Duodenal mucosa (tissue), 2 donors: ENCODE measurements around the gene TNS3.

Experiments
- H3K27ac ChIP-seq: one replicate; pipeline ENCODE4 v1.7.0; 2013; ENCODE audit warnings: low read depth, low read length
- H3K27me3 ChIP-seq, 2 donors: one replicate each; pipeline ENCODE4 v1.7.0; 2013; ENCODE audit warnings: low read length in 2 of 2, control low read depth in 1 of 2; ENCODE audit not compliant: insufficient read depth in 2 of 2, control insufficient read depth in 1 of 2
- H3K36me3 ChIP-seq, 2 donors: one replicate each; pipeline ENCODE4 v1.7.0; 2013; ENCODE audit warnings: low read length in 2 of 2, control low read depth in 1 of 2; ENCODE audit not compliant: insufficient read depth in 2 of 2, control insufficient read depth in 1 of 2
- H3K4me1 ChIP-seq, 2 donors: one replicate each; pipeline ENCODE4 v1.7.0; 2013; ENCODE audit warnings: low read length in 2 of 2, control low read depth in 1 of 2; ENCODE audit not compliant: insufficient read depth in 2 of 2, control insufficient read depth in 1 of 2
- H3K4me3 ChIP-seq, 2 donors: one replicate each; pipeline ENCODE4 v1.7.0; 2013; ENCODE audit warnings: low read length in 2 of 2, low read depth in 1 of 2
- H3K9ac ChIP-seq, 2 donors: one replicate each; pipeline ENCODE4 v1.7.0; 2013; ENCODE audit warnings: low read length in 2 of 2, low read depth in 1 of 2
- H3K9me3 ChIP-seq, 2 donors: one replicate each; pipeline ENCODE4 v1.7.0; 2013; ENCODE audit warnings: low read length in 2 of 2, control low read depth in 1 of 2; ENCODE audit not compliant: control insufficient read depth in 1 of 2

TNS3 gene

DNA sequence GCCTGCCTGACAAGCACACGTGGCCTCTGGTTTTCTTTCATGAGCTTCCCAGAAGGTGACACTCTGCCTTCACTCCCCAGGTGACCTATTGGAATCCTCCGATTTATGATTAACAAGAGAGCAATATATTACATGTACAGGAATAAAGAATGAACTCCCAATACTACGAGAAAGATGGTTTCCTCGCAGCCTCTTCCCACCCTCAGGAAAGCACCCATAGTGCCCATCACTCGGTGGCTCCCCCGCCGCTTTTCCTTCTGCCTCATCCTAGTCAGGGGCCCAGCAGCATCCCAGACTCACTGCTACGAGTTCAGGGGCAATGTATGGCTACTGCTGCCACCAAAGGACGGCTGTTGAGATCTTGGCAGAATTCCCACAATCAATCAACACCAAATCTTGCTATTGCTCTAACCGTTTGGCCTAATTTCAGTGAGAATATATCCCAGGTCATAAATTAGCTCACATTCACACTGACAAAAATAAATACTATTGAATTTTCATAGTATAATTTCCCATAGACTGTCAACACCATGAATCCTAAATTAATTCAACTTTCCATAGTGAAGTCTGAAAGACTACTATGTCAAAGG, 196.3 kb downstream of the TNS3 start:
- no peak overlapping the region for H3K27ac ChIP-seq
- no peaks in the 10 kb centered on the region for H3K9me3 ChIP-seq
- H3K4me1 ChIP-seq, result peaks cover 51% of the 10 kb centered on the region in 2 donors

GRCh38 chr7:47384755-47385535, 197.0 kb downstream of the TNS3 start:
- Histone ChIP-seq H3K9me3 (no peaks in the 10 kb centered on the region), H3K4me1 (peaks cover 57 to 58% of the 10 kb centered on the region in 2 donors), H3K36me3 (peaks cover 12 to 27% of the 10 kb centered on the region in 2 donors), H3K9ac (no peak overlapping the region), H3K27me3 (no peaks in the 10 kb centered on the region), H3K4me3 (no peak overlapping the region), H3K27ac (no peak overlapping the region)

More for the DNA sequence above, 196.3 kb downstream of the TNS3 start:
- peaks cover 13 to 31% of the 10 kb centered on the region in 2 donors for H3K36me3 ChIP-seq
- no peaks in the 10 kb centered on the region for H3K27me3 ChIP-seq
- no peak overlapping the region for H3K4me3 ChIP-seq
- H3K9ac ChIP-seq, result no peak overlapping the region

GRCh38 chr7:47383696-47384445, 198.0 kb downstream of the TNS3 start:
- Histone ChIP-seq H3K27me3 (no peaks in the 10 kb centered on the region), H3K4me3 (no peak overlapping the region), H3K36me3 (peaks cover 9 to 29% of the 10 kb centered on the region in 2 donors), H3K9ac (no peak overlapping the region), H3K9me3 (no peaks in the 10 kb centered on the region), H3K27ac (no peak overlapping the region), H3K4me1 (peaks cover 59 to 67% of the 10 kb centered on the region in 2 donors)

DNA sequence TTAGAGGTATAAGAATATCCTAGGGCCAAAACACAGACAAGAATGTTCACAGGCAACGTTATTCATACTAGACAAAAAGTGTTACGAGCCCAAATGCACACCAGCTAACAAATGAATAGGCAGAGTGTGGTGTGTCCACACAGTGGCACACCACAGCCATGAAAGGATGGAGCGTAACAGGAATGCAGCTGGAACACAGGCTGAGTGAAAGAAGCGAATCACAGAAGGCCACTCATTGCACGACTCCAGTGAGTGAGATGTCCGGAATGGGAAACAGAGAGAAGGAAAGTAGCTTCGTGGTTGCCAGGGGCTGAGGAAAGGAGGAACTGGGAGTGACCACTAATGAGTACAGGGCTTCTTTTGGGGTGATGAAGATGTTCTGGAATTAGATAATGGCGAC, 198.8 kb downstream of the TNS3 start:
- Histone ChIP-seq H3K9me3 (no peaks in the 10 kb centered on the region), H3K4me1 (peaks cover 61 to 70% of the 10 kb centered on the region in 2 donors), H3K27ac (no peak overlapping the region), H3K36me3 (peaks cover 8 to 32% of the 10 kb centered on the region in 2 donors), H3K9ac (no peak overlapping the region), H3K27me3 (no peaks in the 10 kb centered on the region), H3K4me3 (no peak overlapping the region)

DNA sequence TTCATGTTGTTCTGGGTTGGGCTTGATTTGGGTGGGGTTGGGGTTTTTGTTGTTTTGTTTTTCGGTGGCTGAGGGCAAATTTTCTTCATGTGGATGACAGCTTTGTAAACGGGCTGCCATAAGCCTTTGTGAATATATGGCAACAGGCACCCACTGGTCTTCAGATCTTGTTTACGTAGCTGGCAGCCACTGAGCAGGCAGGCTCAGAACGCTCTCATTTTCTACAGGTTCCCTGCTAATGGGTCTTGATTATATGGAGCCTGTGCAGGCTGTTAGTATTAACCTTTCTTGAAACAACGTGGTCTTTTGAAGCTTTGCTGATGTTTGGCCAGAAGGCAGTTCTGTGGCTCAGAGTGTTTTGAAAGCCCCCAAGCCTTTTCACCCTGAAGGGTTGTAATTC, 199.7 kb downstream of the TNS3 start:
- H3K9ac ChIP-seq, result no peak overlapping the region
- no peak overlapping the region for H3K27ac ChIP-seq
- peaks cover 8 to 34% of the 10 kb centered on the region in 2 donors for H3K36me3 ChIP-seq
- H3K9me3 ChIP-seq, result no peaks in the 10 kb centered on the region
- no peak overlapping the region for H3K4me3 ChIP-seq
- no peaks in the 10 kb centered on the region for H3K27me3 ChIP-seq
- H3K4me1 ChIP-seq, result peaks cover 67 to 70% of the 10 kb centered on the region in 2 donors

DNA sequence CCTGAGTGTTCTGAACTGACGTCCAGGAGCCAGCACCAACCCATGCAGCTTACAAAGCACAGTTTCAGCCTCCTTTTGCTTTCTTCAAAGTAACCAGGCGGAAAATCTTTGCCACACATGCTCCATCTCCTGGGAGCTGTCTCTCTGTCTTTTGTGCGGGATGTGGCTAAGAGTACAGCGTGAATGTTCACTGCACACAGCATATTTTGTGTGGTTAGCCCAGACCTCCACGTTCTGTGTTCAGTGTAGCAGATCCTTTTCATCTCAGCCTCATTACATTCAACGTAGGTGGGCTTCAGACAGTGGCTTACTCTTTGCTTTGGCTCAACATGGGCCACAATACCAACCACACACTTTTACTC, 200.8 kb downstream of the TNS3 start:
- H3K36me3 ChIP-seq, result peaks cover 11 to 41% of the 10 kb centered on the region in 2 donors
- no peaks in the 10 kb centered on the region for H3K9me3 ChIP-seq
- H3K27ac ChIP-seq, result no peak overlapping the region
- peak overlapping the region in 1 of 2 donors; percentile 13 for H3K4me3 ChIP-seq
- H3K27me3 ChIP-seq, result no peaks in the 10 kb centered on the region
- H3K9ac ChIP-seq, result peak overlapping the region in 1 of 2 donors; percentile 22
- peaks cover 57 to 63% of the 10 kb centered on the region in 2 donors for H3K4me1 ChIP-seq

DNA sequence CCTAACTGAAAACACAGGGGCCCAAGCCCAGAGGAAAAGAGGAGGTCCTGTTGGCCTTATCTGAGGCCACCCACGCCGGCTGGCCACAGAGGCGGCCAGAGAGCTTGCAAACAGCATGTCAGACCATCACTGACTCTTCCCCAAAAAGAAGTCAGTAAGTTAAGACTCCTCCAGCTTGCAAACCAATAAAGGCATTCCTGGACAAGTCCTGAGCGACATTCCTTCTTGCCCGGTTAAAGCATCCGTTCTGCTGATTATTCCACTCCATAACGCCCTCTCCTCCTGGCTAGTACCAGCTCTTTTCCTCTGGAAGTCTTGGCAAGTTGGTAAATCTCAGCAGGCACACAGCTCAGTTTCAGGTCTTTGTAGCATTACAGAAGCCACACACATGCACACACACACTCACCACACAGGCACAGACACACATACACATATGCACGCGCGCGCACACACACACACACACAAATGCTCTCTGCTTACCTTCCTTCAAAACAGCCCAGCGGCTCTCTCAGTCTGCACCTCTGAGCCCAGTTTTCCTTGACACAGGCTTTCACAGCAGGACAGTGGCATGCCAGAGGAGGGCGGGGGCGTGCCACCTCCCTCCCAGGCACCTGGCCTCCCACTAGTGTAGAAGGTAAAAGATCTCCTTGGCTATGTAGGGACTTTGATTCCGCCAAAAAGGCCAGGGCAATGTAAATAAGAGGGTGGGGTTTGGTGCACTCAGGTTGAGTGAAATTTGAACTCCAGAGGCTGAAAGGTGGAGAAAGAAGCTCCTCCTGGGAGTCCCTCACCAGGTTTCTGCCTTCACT, 201.4 kb downstream of the TNS3 start:
- H3K4me3 ChIP-seq, result peak overlapping the region; percentile 54 to 57
- peaks cover 53 to 58% of the 10 kb centered on the region in 2 donors for H3K4me1 ChIP-seq
- peaks cover 11 to 42% of the 10 kb centered on the region in 2 donors for H3K36me3 ChIP-seq
- no peaks in the 10 kb centered on the region for H3K9me3 ChIP-seq
- H3K9ac ChIP-seq, result peak overlapping the region; percentile 22 to 46
- H3K27ac ChIP-seq, result peak overlapping the region; percentile 63
- H3K27me3 ChIP-seq, result no peaks in the 10 kb centered on the region

DNA sequence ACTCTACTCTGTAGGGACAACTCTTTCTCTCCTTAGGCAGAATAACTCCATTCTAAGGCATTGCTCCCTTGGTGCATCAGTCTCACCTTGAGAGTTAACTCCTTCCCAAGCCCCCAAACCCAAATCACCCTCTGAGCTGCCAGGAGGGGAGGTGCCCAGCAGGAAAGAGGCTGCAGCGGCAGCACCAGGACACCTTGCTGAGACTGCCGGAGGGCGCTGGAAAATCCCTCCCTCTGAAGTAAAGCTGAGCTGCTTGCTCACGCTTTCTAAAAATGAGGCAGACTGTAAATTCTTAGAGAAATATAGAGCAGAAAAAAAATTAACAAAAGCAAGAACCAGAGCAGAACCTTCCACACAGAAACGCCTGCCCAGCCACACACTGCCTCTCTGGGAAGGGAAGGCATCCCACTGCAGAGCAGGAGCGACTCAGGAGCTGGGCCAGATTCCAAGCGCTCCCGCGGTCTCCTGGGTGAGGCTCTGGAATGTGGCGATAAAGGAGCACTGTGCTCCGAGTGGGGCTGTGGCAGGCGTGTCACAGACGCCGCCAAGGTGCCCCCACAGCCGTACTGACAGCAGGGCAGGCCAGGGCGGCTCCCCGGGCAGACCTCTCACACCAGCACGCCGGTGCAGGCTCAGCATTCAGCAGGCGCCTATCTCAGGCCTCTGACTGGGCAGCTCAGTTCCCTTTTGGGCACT, 202.1 kb downstream of the TNS3 start:
- Histone ChIP-seq H3K9ac (peak overlapping the region; percentile 22 to 46), H3K27me3 (no peaks in the 10 kb centered on the region), H3K27ac (peak overlapping the region; percentile 63), H3K4me1 (peaks cover 53 to 54% of the 10 kb centered on the region in 2 donors), H3K4me3 (peak overlapping the region; percentile 54 to 57), H3K36me3 (peaks cover 11 to 39% of the 10 kb centered on the region in 2 donors), H3K9me3 (no peaks in the 10 kb centered on the region)

DNA sequence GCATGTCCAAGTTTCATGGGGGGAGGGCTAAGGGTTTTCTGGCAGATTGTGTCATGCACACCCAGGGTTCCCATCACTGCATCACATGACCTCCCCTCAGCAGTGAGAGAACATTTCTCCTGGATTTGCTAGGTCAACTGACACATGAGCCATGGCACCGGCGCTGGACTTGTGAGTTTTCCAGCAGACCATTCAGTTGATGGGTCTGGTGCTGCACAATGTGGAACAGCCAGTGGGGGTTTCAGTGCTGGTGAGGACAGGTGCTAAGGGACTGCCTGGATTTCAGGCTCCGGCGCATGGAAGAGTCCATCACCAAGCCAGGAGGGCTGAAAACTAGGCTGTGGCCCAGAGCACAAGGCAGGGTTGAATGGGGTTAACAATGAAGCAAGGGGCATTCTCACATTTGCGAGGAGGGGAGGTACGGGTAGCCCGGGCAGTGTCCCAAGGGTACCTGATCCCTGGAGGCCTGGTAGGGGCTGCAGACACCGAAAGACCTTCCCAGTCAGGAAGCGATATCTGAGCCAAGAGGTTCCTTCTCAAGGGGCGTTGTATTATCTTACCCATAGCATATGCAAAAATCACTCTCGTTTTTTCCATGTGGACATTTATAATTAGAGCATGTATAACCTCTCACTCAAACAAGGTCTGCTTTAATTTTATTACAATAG, 203.0 kb downstream of the TNS3 start:
- H3K36me3 ChIP-seq, result peaks cover 11 to 35% of the 10 kb centered on the region in 2 donors
- H3K9me3 ChIP-seq, result no peaks in the 10 kb centered on the region
- H3K4me1 ChIP-seq, result peaks cover 54% of the 10 kb centered on the region in 2 donors
- no peak overlapping the region for H3K27ac ChIP-seq
- H3K27me3 ChIP-seq, result no peaks in the 10 kb centered on the region
- H3K4me3 ChIP-seq, result no peak overlapping the region
- no peak overlapping the region for H3K9ac ChIP-seq
